Glutamatergic neuron (in vitro differentiated cells): ENCODE measurements around the gene NOXRED1. TPM values are rescaled to one million over a fixed set of nuclear protein-coding genes. Genes with fewer than 3 reads are reported as not detected.
"Not testable (repeated sequence)": the region's sequence is repeated elsewhere in the genome, so short reads cannot be mapped to it uniquely, and the experiment has no call there.

ENCODE experiments used
- DNase-seq: peaks from one replicate; pipeline ENCODE4 v3.0.0; 2022
- H3K27ac Mint-ChIP-seq: one replicate; pipeline ENCODE4 v1.8.0; 2020; ENCODE audit warnings: mild to moderate bottlenecking, mixed read lengths, inconsistent platforms; ENCODE audit not compliant: unreplicated experiment
- H3K27me3 Mint-ChIP-seq: one replicate; pipeline ENCODE4 v1.8.0; 2020; ENCODE audit warnings: mild to moderate bottlenecking, moderate library complexity, mixed read lengths, inconsistent platforms; ENCODE audit not compliant: unreplicated experiment
- H3K36me3 Mint-ChIP-seq: one replicate; pipeline ENCODE4 v1.8.0; 2020; ENCODE audit warnings: mild to moderate bottlenecking, mixed read lengths, inconsistent platforms; ENCODE audit not compliant: unreplicated experiment
- H3K4me1 Mint-ChIP-seq: one replicate; pipeline ENCODE4 v1.8.0; 2020; ENCODE audit warnings: mild to moderate bottlenecking, low read depth, mixed read lengths, inconsistent platforms; ENCODE audit not compliant: unreplicated experiment
- H3K4me3 Mint-ChIP-seq: one replicate; pipeline ENCODE4 v1.8.0; 2020; ENCODE audit warnings: mild to moderate bottlenecking, mixed read lengths, inconsistent platforms; ENCODE audit not compliant: unreplicated experiment
- H3K9me3 Mint-ChIP-seq: one replicate; pipeline ENCODE4 v1.8.0; 2020; ENCODE audit warnings: mild to moderate bottlenecking, moderate library complexity, mixed read lengths, inconsistent platforms; ENCODE audit not compliant: unreplicated experiment
- total RNA-seq: library from RNA; stranded (reverse); fragmentation: NEBNext Ultra II Directional; extraction: Animal tissue kit (Norgen Biotek cat#: 25700); gene quantifications from one replicate; pipeline ENCODE4 v1.2.1, GENCODE V29; 2021; ENCODE audit not compliant: unreplicated experiment
- TF ChIP-seq, protein P1 (sequence below): fragments of 200-600 bp; sonication (generic); IDR thresholded peaks from one replicate; pipeline ENCODE4 v1.5.0; 2021; ENCODE audit not compliant: partially characterized antibody, unreplicated experiment

Gene NOXRED1
- total RNA-seq, 1 donor from 2014 or later = 0.69 TPM

DNA sequence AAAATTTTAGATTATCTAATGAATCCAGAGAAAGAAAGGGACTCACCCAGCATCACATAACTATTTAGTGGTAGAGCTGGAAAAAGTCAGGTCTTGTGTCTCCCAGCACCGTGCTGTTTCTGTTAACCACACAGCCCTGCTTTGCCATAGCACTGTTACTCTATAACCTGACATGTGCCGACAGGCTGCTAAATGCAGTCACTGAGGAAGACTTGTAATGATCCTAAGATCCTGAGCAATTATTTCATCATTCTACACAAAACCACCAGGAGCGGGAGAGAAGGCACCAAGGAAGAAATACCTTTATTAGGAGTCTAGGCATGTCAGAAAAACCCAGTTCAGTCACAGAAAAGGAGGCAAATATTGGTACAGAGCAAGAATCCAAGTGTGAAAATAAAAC lies 3.1 kb upstream of the NOXRED1 start:
- no peaks in the 10 kb centered on the region for H3K27me3 Mint-ChIP-seq
- no peaks in the 10 kb centered on the region for H3K4me1 Mint-ChIP-seq
- TF ChIP-seq, protein P1, sequence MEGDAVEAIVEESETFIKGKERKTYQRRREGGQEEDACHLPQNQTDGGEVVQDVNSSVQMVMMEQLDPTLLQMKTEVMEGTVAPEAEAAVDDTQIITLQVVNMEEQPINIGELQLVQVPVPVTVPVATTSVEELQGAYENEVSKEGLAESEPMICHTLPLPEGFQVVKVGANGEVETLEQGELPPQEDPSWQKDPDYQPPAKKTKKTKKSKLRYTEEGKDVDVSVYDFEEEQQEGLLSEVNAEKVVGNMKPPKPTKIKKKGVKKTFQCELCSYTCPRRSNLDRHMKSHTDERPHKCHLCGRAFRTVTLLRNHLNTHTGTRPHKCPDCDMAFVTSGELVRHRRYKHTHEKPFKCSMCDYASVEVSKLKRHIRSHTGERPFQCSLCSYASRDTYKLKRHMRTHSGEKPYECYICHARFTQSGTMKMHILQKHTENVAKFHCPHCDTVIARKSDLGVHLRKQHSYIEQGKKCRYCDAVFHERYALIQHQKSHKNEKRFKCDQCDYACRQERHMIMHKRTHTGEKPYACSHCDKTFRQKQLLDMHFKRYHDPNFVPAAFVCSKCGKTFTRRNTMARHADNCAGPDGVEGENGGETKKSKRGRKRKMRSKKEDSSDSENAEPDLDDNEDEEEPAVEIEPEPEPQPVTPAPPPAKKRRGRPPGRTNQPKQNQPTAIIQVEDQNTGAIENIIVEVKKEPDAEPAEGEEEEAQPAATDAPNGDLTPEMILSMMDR = no peak
- no peak overlapping the region for H3K27ac Mint-ChIP-seq
- no peak for DNase-seq
- no peak overlapping the region for H3K4me3 Mint-ChIP-seq
- H3K36me3 Mint-ChIP-seq = peaks cover 9% of the 10 kb centered on the region
- no peaks in the 10 kb centered on the region for H3K9me3 Mint-ChIP-seq

GRCh38 chr14:77424862-77425261 lies 1.5 kb upstream of the NOXRED1 start:
- H3K9me3 Mint-ChIP-seq = peaks cover 3% of the 10 kb centered on the region
- TF ChIP-seq, protein P1 = no peak
- H3K4me3 Mint-ChIP-seq = no peak overlapping the region
- H3K27ac Mint-ChIP-seq = no peak overlapping the region
- H3K4me1 Mint-ChIP-seq = no peaks in the 10 kb centered on the region
- peaks cover 14% of the 10 kb centered on the region for H3K36me3 Mint-ChIP-seq
- no peaks in the 10 kb centered on the region for H3K27me3 Mint-ChIP-seq
- DNase-seq = no peak

DNA sequence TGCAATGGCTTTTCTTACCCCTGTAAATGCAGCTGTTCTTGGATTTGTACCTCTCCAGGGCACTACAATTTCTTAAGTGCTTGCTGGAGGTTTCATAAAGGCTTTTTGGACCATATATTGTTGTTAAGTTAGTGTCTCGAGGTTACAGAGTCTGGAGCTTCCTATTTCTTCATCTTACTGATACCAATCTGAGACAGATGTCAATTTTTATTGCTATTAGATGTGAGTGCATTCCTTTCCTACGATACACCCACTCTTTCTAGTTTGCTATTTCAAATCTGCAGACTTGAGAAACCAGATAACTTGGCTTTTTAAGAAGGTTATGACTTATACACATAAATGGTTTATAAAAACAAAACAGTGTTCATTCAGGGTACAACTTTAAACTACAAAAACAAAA lies 2.1 kb downstream of the NOXRED1 start:
- Mint-ChIP-seq H3K36me3 (peaks cover 25% of the 10 kb centered on the region), H3K27ac (no peak overlapping the region), H3K4me3 (no peak overlapping the region), H3K9me3 (peaks cover 8% of the 10 kb centered on the region), H3K27me3 (no peaks in the 10 kb centered on the region), H3K4me1 (no peaks in the 10 kb centered on the region)
- TF ChIP-seq, protein P1 = no peak
- no peak for DNase-seq

DNA sequence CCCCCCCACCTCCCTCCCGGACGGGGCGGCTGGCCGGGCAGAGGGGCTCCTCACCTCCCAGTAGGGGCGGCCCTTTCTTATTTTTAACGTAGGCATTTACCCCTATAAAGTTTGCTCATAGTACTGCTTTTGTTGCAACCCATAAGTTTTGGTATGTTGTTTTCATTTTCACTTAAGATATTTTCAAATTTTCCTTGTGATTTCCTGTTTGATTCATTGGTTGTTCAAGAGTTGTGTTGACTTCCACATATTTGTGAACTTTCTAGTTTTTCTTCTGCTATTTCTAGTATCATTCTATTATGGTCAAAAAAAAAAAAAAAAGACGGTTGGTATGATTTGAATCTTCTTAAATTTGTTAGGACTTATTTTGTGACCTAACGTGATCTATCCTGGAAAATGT lies 6.5 kb downstream of the NOXRED1 start:
- no peak for DNase-seq
- Mint-ChIP-seq H3K4me1 (no peaks in the 10 kb centered on the region), H3K36me3 (peaks cover 16% of the 10 kb centered on the region), H3K9me3 (peaks cover 10% of the 10 kb centered on the region), H3K27ac (no peak overlapping the region), H3K27me3 (no peaks in the 10 kb centered on the region), H3K4me3 (no peak overlapping the region)
- TF ChIP-seq, protein P1 = no peak

DNA sequence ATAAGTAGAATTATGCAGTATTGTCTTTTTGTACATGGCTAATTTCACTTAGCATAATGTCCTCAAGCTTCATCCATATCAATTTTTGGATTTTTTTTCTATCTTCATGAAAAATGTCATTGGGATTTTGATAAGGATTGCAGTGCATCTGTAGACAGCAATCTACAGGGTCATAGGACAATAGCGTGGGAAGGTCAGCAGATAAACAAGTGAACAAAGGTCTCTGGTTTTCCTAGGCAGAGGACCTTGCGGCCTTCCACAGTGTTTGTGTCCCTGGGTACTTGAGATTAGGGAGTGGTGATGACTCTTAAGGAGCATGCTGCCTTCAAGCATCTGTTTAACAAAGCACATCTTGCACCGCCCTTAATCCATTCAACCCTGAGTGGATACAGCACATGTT lies 7.2 kb downstream of the NOXRED1 start:
- not testable (repeated sequence) for H3K4me3 Mint-ChIP-seq, H3K4me1 Mint-ChIP-seq

DNA sequence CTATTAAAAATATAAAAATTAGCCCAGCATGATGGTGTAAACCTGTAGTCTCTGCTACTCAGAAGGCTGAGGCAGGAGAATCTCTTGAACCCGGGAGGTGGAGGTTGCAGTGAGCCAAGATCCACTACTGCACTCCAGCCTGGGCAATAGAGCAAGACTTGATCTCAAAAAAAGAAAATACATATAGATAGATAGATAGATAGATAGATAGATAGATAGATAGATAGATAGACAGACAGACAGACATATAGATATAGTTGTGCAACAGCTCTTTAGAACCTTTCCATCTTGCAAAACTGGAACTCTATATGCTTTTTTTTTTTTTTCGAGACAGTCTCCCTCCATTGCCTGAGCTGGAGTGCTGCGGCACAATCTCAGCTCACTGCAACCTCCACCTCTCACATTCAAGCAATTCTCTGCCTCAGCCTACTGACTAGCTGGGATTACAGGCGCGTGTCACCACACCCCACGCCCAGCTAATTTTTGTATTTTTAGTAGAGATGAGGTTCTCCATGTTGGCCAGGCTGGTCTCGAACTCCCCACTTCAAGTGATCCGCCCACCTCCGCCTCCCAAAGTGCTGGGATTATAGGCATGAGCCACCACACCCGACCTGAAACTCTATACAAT lies 7.8 kb downstream of the NOXRED1 start:
- not testable (repeated sequence) for H3K9me3 Mint-ChIP-seq, H3K4me3 Mint-ChIP-seq, H3K27me3 Mint-ChIP-seq, H3K27ac Mint-ChIP-seq, DNase-seq, H3K4me1 Mint-ChIP-seq
- peaks cover 16% of the 10 kb centered on the region for H3K36me3 Mint-ChIP-seq

More for the DNA sequence above, 7.2 kb downstream of the NOXRED1 start:
- not testable (repeated sequence) for H3K9me3 Mint-ChIP-seq, DNase-seq, H3K27ac Mint-ChIP-seq, H3K27me3 Mint-ChIP-seq
- peaks cover 16% of the 10 kb centered on the region for H3K36me3 Mint-ChIP-seq
